ENCODE measurements around the gene PRSS23.
"Not testable (repeated sequence)": the region's sequence is repeated elsewhere in the genome, so short reads cannot be mapped to it uniquely, and the experiment has no call there.

PRSS23 gene

GRCh38 chr11:86800076-86800959, at the start of gene PRSS23:
Gene PRSS23 (plus strand): TSS chr11:86800542. CDS start chr11:86807644, 7,102 bp downstream.
- peak; percentile 20 for DNase-seq (ENCODE audit: insufficient read length, low spot score)
- FAIRE-seq = no peak

GRCh38 chr11:86753459-86753858, 46.9 kb upstream of the PRSS23 start:
- no peak for FAIRE-seq
- DNase-seq (ENCODE audit: insufficient read length, low spot score) = no peak

GRCh38 chr11:86755146-86755545, 45.2 kb upstream of the PRSS23 start:
- DNase-seq (ENCODE audit: insufficient read length, low spot score) (no peak), FAIRE-seq (no peak)

- FAIRE-seq (no peak), DNase-seq (ENCODE audit: insufficient read length, low spot score) (no peak)
Observed at GRCh38 chr11:86758171-86758570, 42.2 kb upstream of the PRSS23 start.

GRCh38 chr11:86760577-86760976, 39.8 kb upstream of the PRSS23 start:
- FAIRE-seq (no peak), DNase-seq (ENCODE audit: insufficient read length, low spot score) (no peak)

- no peak for FAIRE-seq
- DNase-seq (ENCODE audit: insufficient read length, low spot score) = no peak
Observed at GRCh38 chr11:86761978-86762377, 38.4 kb upstream of the PRSS23 start.

- FAIRE-seq (no peak), DNase-seq (ENCODE audit: insufficient read length, low spot score) (no peak)
Observed at GRCh38 chr11:86765203-86765602, 35.1 kb upstream of the PRSS23 start.

- FAIRE-seq = no peak
- DNase-seq (ENCODE audit: insufficient read length, low spot score) = no peak
Observed at GRCh38 chr11:86765878-86766277, 34.5 kb upstream of the PRSS23 start.

- FAIRE-seq = no peak
- DNase-seq (ENCODE audit: insufficient read length, low spot score) = no peak
Observed at GRCh38 chr11:86769219-86769618, 31.1 kb upstream of the PRSS23 start.

- DNase-seq (ENCODE audit: insufficient read length, low spot score); FAIRE-seq: not testable (repeated sequence)
Observed at GRCh38 chr11:86770473-86771027, 29.8 kb upstream of the PRSS23 start.

GRCh38 chr11:86772999-86773398, 27.3 kb upstream of the PRSS23 start:
- FAIRE-seq (no peak), DNase-seq (ENCODE audit: insufficient read length, low spot score) (no peak)

- no peak for DNase-seq (ENCODE audit: insufficient read length, low spot score)
- FAIRE-seq = no peak
Observed at GRCh38 chr11:86773513-86774252, 26.7 kb upstream of the PRSS23 start.

- FAIRE-seq (no peak), DNase-seq (ENCODE audit: insufficient read length, low spot score) (no peak)
Observed at GRCh38 chr11:86774417-86774816, 25.9 kb upstream of the PRSS23 start.

- DNase-seq (ENCODE audit: insufficient read length, low spot score) (no peak), FAIRE-seq (no peak)
Observed at GRCh38 chr11:86775361-86775760, 25.0 kb upstream of the PRSS23 start.

- no peak for DNase-seq (ENCODE audit: insufficient read length, low spot score)
- no peak for FAIRE-seq
Observed at GRCh38 chr11:86781546-86781945, 18.8 kb upstream of the PRSS23 start.

- DNase-seq (ENCODE audit: insufficient read length, low spot score) (no peak), FAIRE-seq (no peak)
Observed at GRCh38 chr11:86782742-86783141, 17.6 kb upstream of the PRSS23 start.

GRCh38 chr11:86783661-86784060, 16.7 kb upstream of the PRSS23 start:
- FAIRE-seq = no peak
- DNase-seq (ENCODE audit: insufficient read length, low spot score) = no peak

- DNase-seq (ENCODE audit: insufficient read length, low spot score) (no peak), FAIRE-seq (no peak)
Observed at GRCh38 chr11:86784241-86784681, 16.1 kb upstream of the PRSS23 start.

GRCh38 chr11:86785576-86785975, 14.8 kb upstream of the PRSS23 start:
- no peak for FAIRE-seq

GRCh38 chr11:86787018-86787536, 13.3 kb upstream of the PRSS23 start:
- DNase-seq (ENCODE audit: insufficient read length, low spot score) (no peak), FAIRE-seq (no peak)

More at GRCh38 chr11:86785576-86785975, 14.8 kb upstream of the PRSS23 start:
- DNase-seq (ENCODE audit: insufficient read length, low spot score) = no peak

GRCh38 chr11:86787656-86788055, 12.7 kb upstream of the PRSS23 start:
- FAIRE-seq (no peak), DNase-seq (ENCODE audit: insufficient read length, low spot score) (no peak)
